Measurements from ENCODE around the gene ACTN4. TPM values are rescaled to one million over a fixed set of nuclear protein-coding genes. Genes with fewer than 3 reads are reported as not detected.
A peak's percentile ranks its signal among the peaks of the same experiment; 100 is the strongest.
"Not testable (repeated sequence)": the region's sequence is repeated elsewhere in the genome, so short reads cannot be mapped to it uniquely, and the experiment has no call there.

The ACTN4 gene
- total and polyA plus RNA-seq, 2 of the 4 experiments (the other 2 are of a cell fraction), result 541 to 659 TPM

DNA sequence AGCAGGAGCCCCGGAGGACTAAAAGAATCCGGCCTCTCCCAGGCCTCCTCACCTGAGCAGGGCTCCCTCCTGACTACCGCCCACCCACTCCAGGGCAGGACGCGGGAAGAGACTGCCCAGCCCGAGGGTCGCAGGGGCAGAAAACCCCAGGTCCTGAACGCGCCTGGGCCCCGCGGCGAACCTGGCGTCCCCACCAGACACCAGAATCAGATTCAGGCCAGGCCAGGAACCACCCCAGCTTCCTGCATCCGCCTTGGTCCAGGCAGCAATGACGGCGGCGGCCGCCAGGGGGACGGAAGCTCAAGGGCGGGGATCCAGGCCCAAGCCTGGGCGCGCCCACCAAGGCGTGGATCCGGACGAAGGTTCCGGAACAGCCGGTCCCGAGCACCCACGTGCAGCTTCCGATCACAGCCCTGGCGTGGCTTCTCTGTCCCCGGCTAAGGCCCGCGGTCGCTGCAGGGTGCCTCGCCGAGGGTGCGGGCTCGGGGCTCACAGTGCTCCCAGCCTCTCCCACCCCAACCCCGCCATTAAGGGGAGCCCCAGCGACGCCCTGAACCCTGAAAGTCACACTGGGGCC is 122.3 kb downstream of the ACTN4 start (continued):
- TF ChIP-seq NFE2L2 (IDR thresholded peaks at IDR 0.05; ENCODE audit: low read depth, low read length), result no peak

DNA sequence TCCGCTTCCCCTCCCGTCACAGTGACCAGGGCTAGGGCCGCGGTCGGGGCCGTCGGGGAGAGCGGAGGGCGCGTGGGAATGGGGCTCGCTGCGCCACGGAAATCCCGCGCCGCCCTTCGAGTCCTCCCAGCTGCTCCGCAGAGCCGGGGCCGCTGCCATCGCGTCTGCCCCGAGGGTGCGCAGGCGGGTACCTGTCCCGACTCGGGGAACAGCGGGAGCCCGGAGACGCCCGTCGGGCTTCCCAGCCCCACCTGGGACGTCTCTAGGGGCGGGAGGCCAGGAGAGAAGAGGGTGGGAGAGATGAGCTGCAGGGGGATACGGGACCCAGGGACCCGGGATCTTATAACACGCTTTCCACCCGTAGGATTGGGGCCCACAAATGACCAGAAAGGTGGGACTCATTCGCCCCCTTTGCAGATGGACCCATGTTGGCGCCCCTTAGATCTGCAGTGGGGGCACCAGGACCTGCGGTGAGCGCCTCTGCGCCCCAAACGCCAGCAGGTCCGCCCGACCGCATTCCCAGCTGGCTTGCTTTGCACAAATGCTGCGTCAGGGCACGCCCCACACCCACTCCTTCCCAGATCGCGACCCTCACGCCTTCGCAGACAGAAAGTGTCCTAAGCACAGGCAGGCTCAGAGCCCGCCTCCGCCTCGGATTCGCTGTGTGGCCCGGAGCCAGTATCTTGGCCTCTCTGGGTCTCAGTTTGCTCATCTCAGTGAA is 122.9 kb downstream of the ACTN4 start:
- H3K56ac ChIP-seq (ENCODE audit: extremely low read depth, insufficient read depth, low read length); H3K4me1 ChIP-seq (ENCODE audit: control insufficient read depth, insufficient read depth, low read length); H2BK15ac ChIP-seq (ENCODE audit: low read depth, low read length); H2AK9ac ChIP-seq (replicated peaks; ENCODE audit: low read depth, low read length, poor library complexity); H4K91ac ChIP-seq (ENCODE audit: insufficient read depth, low read depth, low read length); BruUV-seq (replicated peaks); H2BK20ac ChIP-seq (ENCODE audit: low read depth, low read length); in situ Hi-C loops (cut with MboI; ENCODE audit: low sequenced_read_pairs); dilution Hi-C loops (cut with HindIII; ENCODE audit: low sequenced_read_pairs, unreplicated experiment); H4K5ac ChIP-seq (ENCODE audit: low read depth, low read length); H3K4me2 ChIP-seq (ENCODE audit: low read depth, low read length); H3K27ac ChIP-seq (ENCODE audit: insufficient read depth, low read length); H3K23ac ChIP-seq (ENCODE audit: low read depth, low read length); H3K36me3 ChIP-seq (ENCODE audit: control insufficient read depth, insufficient read depth, low read length); H4K20me1 ChIP-seq (ENCODE audit: insufficient read depth, low read length); H2AK5ac ChIP-seq (ENCODE audit: low read depth, low read length); H3K79me1 ChIP-seq (ENCODE audit: low read depth in 1 of 2, low read length in 2 of 2); ATAC-seq (ENCODE audit: low read depth); H3K14ac ChIP-seq (replicated peaks; ENCODE audit: low read depth, low read length); H3K4me3 ChIP-seq (ENCODE audit: insufficient read depth, low read depth, low read length); H3K9me1 ChIP-seq (ENCODE audit: insufficient read depth, low read length); H3K9me3 ChIP-seq (ENCODE audit: control insufficient read depth, insufficient read depth, low read length); H3K18ac ChIP-seq (ENCODE audit: low read depth, low read length); H3K4ac ChIP-seq (ENCODE audit: low read depth, low read length); H2BK5ac ChIP-seq (ENCODE audit: low read depth, low read length, poor library complexity, severe bottlenecking); H3K9ac ChIP-seq (ENCODE audit: low read depth, low read length); POLR2A ChIA-PET (ENCODE audit: unreplicated experiment); H2BK120ac ChIP-seq (ENCODE audit: low read depth, low read length); DNase-seq; H3K27me3 ChIP-seq (ENCODE audit: control insufficient read depth, insufficient read depth, low read length); intact Hi-C loops (cut with micrococcal nuclease): not testable (repeated sequence)
- Histone ChIP-seq H2AFZ (replicated peaks; ENCODE audit: low read length, poor library complexity) (peak overlapping the region; percentile 86), H4K8ac (ENCODE audit: low read depth in 2 of 2, low read length in 2 of 2) (peak overlapping the region in 1 of 2 experiments; percentile 52; a peak in 2 of 4 replicates)
- no CpG with 5 or more reads among the region's 58 CpGs for WGBS, 2 experiments (ENCODE audit: extremely low coverage in 2 of 2, insufficient read length in 1 of 2)
- CTCF ChIA-PET, result interaction anchor here (1.0 to 1.6 kb wide), 5 partner anchors 9 to 82 kb away, joined by 3 to 8 read pairs (median 4); no protein-coding TSS in a partner anchor

DNA sequence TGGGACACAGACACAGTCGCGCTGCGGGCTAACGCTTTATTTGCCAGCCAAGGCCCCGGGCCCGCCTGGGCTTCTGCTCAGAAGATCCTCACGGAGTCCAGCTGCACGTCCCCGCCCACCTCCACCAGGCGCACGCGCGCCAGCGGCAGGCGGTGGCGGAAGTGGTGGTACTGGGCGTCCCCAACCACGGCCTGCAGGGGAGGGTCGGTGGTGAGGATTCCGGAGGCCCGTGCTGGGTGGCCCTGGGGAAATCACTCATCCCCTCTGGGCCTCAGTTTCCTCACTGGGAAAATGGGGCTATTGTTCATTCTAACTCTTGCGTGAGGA is 123.5 kb downstream of the ACTN4 start:
- H3K4me1 ChIP-seq (ENCODE audit: control insufficient read depth, insufficient read depth, low read length); H3K79me1 ChIP-seq (ENCODE audit: low read depth in 1 of 2, low read length in 2 of 2); H2BK120ac ChIP-seq (ENCODE audit: low read depth, low read length); H3K27ac ChIP-seq (ENCODE audit: insufficient read depth, low read length); H3K18ac ChIP-seq (ENCODE audit: low read depth, low read length); H4K5ac ChIP-seq (ENCODE audit: low read depth, low read length); H3K9me3 ChIP-seq (ENCODE audit: control insufficient read depth, insufficient read depth, low read length); DNase-seq; H2AK5ac ChIP-seq (ENCODE audit: low read depth, low read length); H3K56ac ChIP-seq (ENCODE audit: extremely low read depth, insufficient read depth, low read length); POLR2A ChIA-PET (ENCODE audit: unreplicated experiment); CTCF ChIA-PET; H4K91ac ChIP-seq (ENCODE audit: insufficient read depth, low read depth, low read length); H3K9me1 ChIP-seq (ENCODE audit: insufficient read depth, low read length); H3K14ac ChIP-seq (replicated peaks; ENCODE audit: low read depth, low read length); H4K20me1 ChIP-seq (ENCODE audit: insufficient read depth, low read length); H3K23ac ChIP-seq (ENCODE audit: low read depth, low read length); BruUV-seq (replicated peaks); H3K27me3 ChIP-seq (ENCODE audit: control insufficient read depth, insufficient read depth, low read length); H3K4ac ChIP-seq (ENCODE audit: low read depth, low read length); H2BK5ac ChIP-seq (ENCODE audit: low read depth, low read length, poor library complexity, severe bottlenecking); intact Hi-C loops (cut with micrococcal nuclease); H3K36me3 ChIP-seq (ENCODE audit: control insufficient read depth, insufficient read depth, low read length); dilution Hi-C loops (cut with HindIII; ENCODE audit: low sequenced_read_pairs, unreplicated experiment); H4K8ac ChIP-seq (ENCODE audit: low read depth in 2 of 2, low read length in 2 of 2); H3K9ac ChIP-seq (ENCODE audit: low read depth, low read length); in situ Hi-C loops (cut with MboI; ENCODE audit: low sequenced_read_pairs); H2AK9ac ChIP-seq (replicated peaks; ENCODE audit: low read depth, low read length, poor library complexity); H3K4me3 ChIP-seq (ENCODE audit: insufficient read depth, low read depth, low read length); H3K4me2 ChIP-seq (ENCODE audit: low read depth, low read length); H2BK20ac ChIP-seq (ENCODE audit: low read depth, low read length); H2AFZ ChIP-seq (replicated peaks; ENCODE audit: low read length, poor library complexity); H2BK15ac ChIP-seq (ENCODE audit: low read depth, low read length): not testable (repeated sequence)
- WGBS, 2 experiments (ENCODE audit: extremely low coverage in 2 of 2, insufficient read length in 1 of 2), result no CpG with 5 or more reads among the region's 22 CpGs
- peak; percentile 93 for ATAC-seq (ENCODE audit: low read depth)

Data from IMR-90 (cell line).